GM23338 (cell line): ENCODE measurements around the gene PRKCQ. TPM values are rescaled to one million over a fixed set of nuclear protein-coding genes. Genes with fewer than 3 reads are reported as not detected.

Source experiments
- ATAC-seq: fragments of 200-7000 bp; cut with Tn5 transposase; 3 replicates; pipeline ENCODE4 v1.9.1; 2020
- DNase-seq: peaks from one replicate; pipeline ENCODE4 v3.0.0-alpha.2; 2015; ENCODE audit warnings: low spot score
- H2AFZ ChIP-seq: fragments of 200-600 bp; sonication (generic); 2 replicates; pipeline ENCODE4 v1.8.0; 2016; ENCODE audit warnings: antibody characterized with exemption, mild to moderate bottlenecking, moderate library complexity
- H3F3A ChIP-seq: fragments of 200-600 bp; sonication (generic); replicated peaks from 2 replicates; pipeline ENCODE4 v1.8.0; 2017; ENCODE audit warnings: antibody characterized with exemption, mixed run types, low read depth
- H3K27ac ChIP-seq: fragments of 200-600 bp; sonication (generic); 2 replicates; pipeline ENCODE4 v1.6.1; 2016; ENCODE audit warnings: low read depth
- H3K27me3 ChIP-seq: fragments of 200-600 bp; sonication (generic); 2 replicates; pipeline ENCODE4 v1.8.0; 2016; ENCODE audit warnings: mild to moderate bottlenecking, mixed run types, moderate library complexity; ENCODE audit not compliant: insufficient read depth
- H3K36me3 ChIP-seq: fragments of 200-600 bp; sonication (generic); 2 replicates; pipeline ENCODE4 v1.8.0; 2016; ENCODE audit warnings: mild to moderate bottlenecking; ENCODE audit not compliant: insufficient read depth
- H3K4me1 ChIP-seq: fragments of 200-600 bp; sonication (generic); 2 replicates; pipeline ENCODE4 v1.8.0; 2016; ENCODE audit warnings: mild to moderate bottlenecking, moderate library complexity; ENCODE audit not compliant: insufficient read depth
- H3K4me2 ChIP-seq: fragments of 200-600 bp; sonication (generic); 2 replicates; pipeline ENCODE4 v1.7.1; 2017; ENCODE audit warnings: mixed run types
- H3K4me3 ChIP-seq: fragments of 200-600 bp; sonication (generic); 2 replicates; pipeline ENCODE4 v1.6.1; 2016; ENCODE audit warnings: mixed run types
- H3K79me2 ChIP-seq: fragments of 200-600 bp; sonication (generic); replicated peaks from 2 replicates; pipeline ENCODE4 v1.8.0; 2017; ENCODE audit warnings: mild to moderate bottlenecking; ENCODE audit not compliant: insufficient read depth
- H3K9me2 ChIP-seq: fragments of 200-600 bp; sonication (generic); 2 replicates; pipeline ENCODE4 v1.8.0; 2017; ENCODE audit not compliant: insufficient read depth
- H4K20me1 ChIP-seq: fragments of 200-600 bp; sonication (generic); replicated peaks from 2 replicates; pipeline ENCODE4 v1.8.0; 2017; ENCODE audit warnings: mild to moderate bottlenecking; ENCODE audit not compliant: insufficient read depth
- H3K27ac Mint-ChIP-seq: 2 replicates; pipeline ENCODE4 v1.8.0; 2020; ENCODE audit warnings: inconsistent platforms, mild to moderate bottlenecking, moderate library complexity, mixed read lengths
- H3K27me3 Mint-ChIP-seq: 3 replicates; pipeline ENCODE4 v1.8.0; 2022; ENCODE audit warnings: low read depth, mild to moderate bottlenecking, moderate library complexity, mixed read lengths, inconsistent platforms; ENCODE audit not compliant: insufficient read depth, poor library complexity
- H3K36me3 Mint-ChIP-seq: 3 replicates; pipeline ENCODE4 v1.8.0; 2021; ENCODE audit warnings: low read depth, mild to moderate bottlenecking, inconsistent platforms, moderate library complexity, mixed read lengths
- H3K4me1 Mint-ChIP-seq: 3 replicates; pipeline ENCODE4 v1.8.0; 2020; ENCODE audit warnings: mild to moderate bottlenecking, inconsistent platforms, mixed read lengths
- H3K4me3 Mint-ChIP-seq: 3 replicates; pipeline ENCODE4 v1.8.0; 2021; ENCODE audit warnings: moderate library complexity, mild to moderate bottlenecking, inconsistent platforms, mixed read lengths
- H3K9me3 Mint-ChIP-seq: 3 replicates; pipeline ENCODE4 v1.8.0; 2020; ENCODE audit warnings: moderate library complexity, mild to moderate bottlenecking, inconsistent platforms, mixed read lengths
- CREB1 ChIP-seq: fragments of 250-450 bp; sonication (Bioruptor Pico); IDR thresholded peaks from 2 replicates; pipeline ENCODE4 v1.5.0; 2020; ENCODE audit warnings: low read depth, mild to moderate bottlenecking, moderate library complexity
- EZH2 ChIP-seq: fragments of 200-600 bp; sonication (generic); IDR thresholded peaks from one replicate; pipeline ENCODE4 v1.8.0; 2017; ENCODE audit warnings: antibody characterized with exemption, mild to moderate bottlenecking, low read depth; ENCODE audit not compliant: unreplicated experiment
- EZH2phosphoT487 ChIP-seq: fragments of 200-600 bp; sonication (generic); IDR thresholded peaks from one replicate; pipeline ENCODE4 v1.8.1; 2018; ENCODE audit warnings: antibody characterized with exemption; ENCODE audit not compliant: unreplicated experiment
- JUNB ChIP-seq: IDR thresholded peaks from one replicate; pipeline ENCODE4 v1.6.1; 2016; ENCODE audit warnings: antibody characterized with exemption; ENCODE audit not compliant: unreplicated experiment
- NANOG ChIP-seq: IDR thresholded peaks from 2 replicates; pipeline ENCODE4 v1.6.1; 2016; ENCODE audit warnings: antibody characterized with exemption, borderline replicate concordance
- POLR2AphosphoS5 ChIP-seq: IDR thresholded peaks from 2 replicates; pipeline ENCODE4 v1.6.1; 2016; ENCODE audit warnings: antibody characterized with exemption, low read depth
- STAT1 ChIP-seq: IDR thresholded peaks from one replicate; pipeline ENCODE4 v1.6.1; 2016; ENCODE audit warnings: antibody characterized with exemption; ENCODE audit not compliant: unreplicated experiment
- ZNF114 ChIP-seq: fragments of 250-450 bp; sonication (Bioruptor Pico); IDR thresholded peaks from 2 replicates; pipeline ENCODE4 v1.5.0; 2020; ENCODE audit warnings: mild to moderate bottlenecking, moderate library complexity
- ZNF331 ChIP-seq: fragments of 250-450 bp; sonication (Bioruptor Pico); IDR thresholded peaks from 2 replicates; pipeline ENCODE4 v1.5.0; 2020; ENCODE audit warnings: low read depth, mild to moderate bottlenecking, moderate library complexity
- polyA plus RNA-seq: library from polyadenylated mRNA; unstranded; fragments of >200 nt; fragmentation: Nextera tagmentation; extraction: Ambion mirVana; gene quantifications from 2 replicates; pipeline ENCODE4 v1.2.1, GENCODE V29; 2016
- total RNA-seq: library from RNA; depleted of rRNA; stranded (reverse); fragments of >200 nt; shearing (Covaris generic); gene quantifications from 2 replicates; pipeline ENCODE4 v1.2.3, GENCODE V29; 2014
- TF ChIP-seq, protein P1 (sequence below): fragments of 250-450 bp; sonication (Bioruptor Pico); IDR thresholded peaks from 2 replicates; pipeline ENCODE4 v1.5.0; 2020; ENCODE audit warnings: mild to moderate bottlenecking, moderate library complexity
- TF ChIP-seq, protein P2 (sequence below), 2 experiments: fragments of 200-600 bp in 1 of 2; sonication (generic) in 1 of 2; conservative IDR thresholded peaks; 2 replicates each; pipeline versions ENCODE4 v1.5.1 to v1.6.1; 2016 to 2017; ENCODE audit warnings: antibody characterized with exemption in 2 of 2, low read depth in 2 of 2, mild to moderate bottlenecking in 2 of 2, moderate library complexity in 1 of 2
- TF ChIP-seq, protein P3 (sequence below): IDR thresholded peaks from one replicate; pipeline ENCODE4 v1.6.1; 2018; ENCODE audit warnings: antibody characterized with exemption; ENCODE audit not compliant: unreplicated experiment
- TF ChIP-seq, protein P4 (sequence below): IDR thresholded peaks from 2 replicates; pipeline ENCODE4 v1.6.1; 2016; ENCODE audit warnings: antibody characterized with exemption

PRKCQ gene
- total and polyA plus RNA-seq, 2 experiments from 2014 or later = 12.6 to 28.5 TPM

DNA sequence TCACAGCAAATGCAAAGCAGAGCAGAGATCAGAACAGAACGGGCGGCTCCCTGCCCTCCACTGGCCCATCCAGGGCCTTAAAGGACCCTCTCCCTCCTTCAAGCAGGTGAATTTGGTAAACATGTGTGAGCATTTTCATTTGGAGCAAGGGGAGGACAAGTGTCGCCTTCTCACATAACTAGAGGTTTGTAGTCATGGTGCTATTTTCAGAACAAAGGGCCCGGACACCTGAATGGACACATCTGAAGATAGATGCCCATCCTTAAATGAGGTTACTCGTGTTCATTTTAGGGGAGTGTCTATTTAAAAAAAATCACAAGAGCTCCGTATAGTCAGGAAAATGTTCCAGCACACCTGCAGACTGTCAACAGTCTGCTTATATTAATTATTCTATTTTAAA lies 153.8 kb downstream of the PRKCQ start:
- H3K27me3 ChIP-seq = no peaks in the 10 kb centered on the region
- Mint-ChIP-seq H3K27ac (no peak overlapping the region), H3K27me3 (no peaks in the 10 kb centered on the region), H3K4me3 (no peak overlapping the region), H3K36me3 (peaks cover 9% of the 10 kb centered on the region; the same call in 1 of the 3 replicates), H3K9me3 (no peaks in the 10 kb centered on the region), H3K4me1 (no peaks in the 10 kb centered on the region)
- H3K4me1 ChIP-seq = no peaks in the 10 kb centered on the region
- peaks cover 4% of the 10 kb centered on the region; the same call in 1 of the 2 replicates for H3K9me2 ChIP-seq
- no peaks in the 10 kb centered on the region for H4K20me1 ChIP-seq
- no peaks in the 10 kb centered on the region for H3K36me3 ChIP-seq
- no peak for TF ChIP-seq ZNF114
- no peak for TF ChIP-seq CREB1
- no peak for TF ChIP-seq EZH2
- TF ChIP-seq STAT1 = no peak
- TF ChIP-seq, protein P1, sequence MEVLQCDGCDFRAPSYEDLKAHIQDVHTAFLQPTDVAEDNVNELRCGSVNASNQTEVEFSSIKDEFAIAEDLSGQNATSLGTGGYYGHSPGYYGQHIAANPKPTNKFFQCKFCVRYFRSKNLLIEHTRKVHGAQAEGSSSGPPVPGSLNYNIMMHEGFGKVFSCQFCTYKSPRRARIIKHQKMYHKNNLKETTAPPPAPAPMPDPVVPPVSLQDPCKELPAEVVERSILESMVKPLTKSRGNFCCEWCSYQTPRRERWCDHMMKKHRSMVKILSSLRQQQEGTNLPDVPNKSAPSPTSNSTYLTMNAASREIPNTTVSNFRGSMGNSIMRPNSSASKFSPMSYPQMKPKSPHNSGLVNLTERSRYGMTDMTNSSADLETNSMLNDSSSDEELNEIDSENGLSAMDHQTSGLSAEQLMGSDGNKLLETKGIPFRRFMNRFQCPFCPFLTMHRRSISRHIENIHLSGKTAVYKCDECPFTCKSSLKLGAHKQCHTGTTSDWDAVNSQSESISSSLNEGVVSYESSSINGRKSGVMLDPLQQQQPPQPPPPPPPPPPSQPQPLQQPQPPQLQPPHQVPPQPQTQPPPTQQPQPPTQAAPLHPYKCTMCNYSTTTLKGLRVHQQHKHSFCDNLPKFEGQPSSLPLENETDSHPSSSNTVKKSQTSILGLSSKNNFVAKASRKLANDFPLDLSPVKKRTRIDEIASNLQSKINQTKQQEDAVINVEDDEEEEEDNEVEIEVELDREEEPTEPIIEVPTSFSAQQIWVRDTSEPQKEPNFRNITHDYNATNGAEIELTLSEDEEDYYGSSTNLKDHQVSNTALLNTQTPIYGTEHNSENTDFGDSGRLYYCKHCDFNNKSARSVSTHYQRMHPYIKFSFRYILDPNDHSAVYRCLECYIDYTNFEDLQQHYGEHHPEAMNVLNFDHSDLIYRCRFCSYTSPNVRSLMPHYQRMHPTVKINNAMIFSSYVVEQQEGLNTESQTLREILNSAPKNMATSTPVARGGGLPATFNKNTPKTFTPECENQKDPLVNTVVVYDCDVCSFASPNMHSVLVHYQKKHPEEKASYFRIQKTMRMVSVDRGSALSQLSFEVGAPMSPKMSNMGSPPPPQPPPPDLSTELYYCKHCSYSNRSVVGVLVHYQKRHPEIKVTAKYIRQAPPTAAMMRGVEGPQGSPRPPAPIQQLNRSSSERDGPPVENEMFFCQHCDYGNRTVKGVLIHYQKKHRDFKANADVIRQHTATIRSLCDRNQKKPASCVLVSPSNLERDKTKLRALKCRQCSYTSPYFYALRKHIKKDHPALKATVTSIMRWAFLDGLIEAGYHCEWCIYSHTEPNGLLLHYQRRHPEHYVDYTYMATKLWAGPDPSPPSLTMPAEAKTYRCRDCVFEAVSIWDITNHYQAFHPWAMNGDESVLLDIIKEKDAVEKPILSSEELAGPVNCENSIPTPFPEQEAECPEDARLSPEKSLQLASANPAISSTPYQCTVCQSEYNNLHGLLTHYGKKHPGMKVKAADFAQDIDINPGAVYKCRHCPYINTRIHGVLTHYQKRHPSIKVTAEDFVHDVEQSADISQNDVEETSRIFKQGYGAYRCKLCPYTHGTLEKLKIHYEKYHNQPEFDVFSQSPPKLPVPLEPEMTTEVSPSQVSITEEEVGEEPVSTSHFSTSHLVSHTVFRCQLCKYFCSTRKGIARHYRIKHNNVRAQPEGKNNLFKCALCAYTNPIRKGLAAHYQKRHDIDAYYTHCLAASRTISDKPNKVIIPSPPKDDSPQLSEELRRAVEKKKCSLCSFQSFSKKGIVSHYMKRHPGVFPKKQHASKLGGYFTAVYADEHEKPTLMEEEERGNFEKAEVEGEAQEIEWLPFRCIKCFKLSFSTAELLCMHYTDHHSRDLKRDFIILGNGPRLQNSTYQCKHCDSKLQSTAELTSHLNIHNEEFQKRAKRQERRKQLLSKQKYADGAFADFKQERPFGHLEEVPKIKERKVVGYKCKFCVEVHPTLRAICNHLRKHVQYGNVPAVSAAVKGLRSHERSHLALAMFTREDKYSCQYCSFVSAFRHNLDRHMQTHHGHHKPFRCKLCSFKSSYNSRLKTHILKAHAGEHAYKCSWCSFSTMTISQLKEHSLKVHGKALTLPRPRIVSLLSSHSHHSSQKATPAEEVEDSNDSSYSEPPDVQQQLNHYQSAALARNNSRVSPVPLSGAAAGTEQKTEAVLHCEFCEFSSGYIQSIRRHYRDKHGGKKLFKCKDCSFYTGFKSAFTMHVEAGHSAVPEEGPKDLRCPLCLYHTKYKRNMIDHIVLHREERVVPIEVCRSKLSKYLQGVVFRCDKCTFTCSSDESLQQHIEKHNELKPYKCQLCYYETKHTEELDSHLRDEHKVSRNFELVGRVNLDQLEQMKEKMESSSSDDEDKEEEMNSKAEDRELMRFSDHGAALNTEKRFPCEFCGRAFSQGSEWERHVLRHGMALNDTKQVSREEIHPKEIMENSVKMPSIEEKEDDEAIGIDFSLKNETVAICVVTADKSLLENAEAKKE (CRISPR knock-in tag) = no peak
- TF ChIP-seq, protein P2, sequence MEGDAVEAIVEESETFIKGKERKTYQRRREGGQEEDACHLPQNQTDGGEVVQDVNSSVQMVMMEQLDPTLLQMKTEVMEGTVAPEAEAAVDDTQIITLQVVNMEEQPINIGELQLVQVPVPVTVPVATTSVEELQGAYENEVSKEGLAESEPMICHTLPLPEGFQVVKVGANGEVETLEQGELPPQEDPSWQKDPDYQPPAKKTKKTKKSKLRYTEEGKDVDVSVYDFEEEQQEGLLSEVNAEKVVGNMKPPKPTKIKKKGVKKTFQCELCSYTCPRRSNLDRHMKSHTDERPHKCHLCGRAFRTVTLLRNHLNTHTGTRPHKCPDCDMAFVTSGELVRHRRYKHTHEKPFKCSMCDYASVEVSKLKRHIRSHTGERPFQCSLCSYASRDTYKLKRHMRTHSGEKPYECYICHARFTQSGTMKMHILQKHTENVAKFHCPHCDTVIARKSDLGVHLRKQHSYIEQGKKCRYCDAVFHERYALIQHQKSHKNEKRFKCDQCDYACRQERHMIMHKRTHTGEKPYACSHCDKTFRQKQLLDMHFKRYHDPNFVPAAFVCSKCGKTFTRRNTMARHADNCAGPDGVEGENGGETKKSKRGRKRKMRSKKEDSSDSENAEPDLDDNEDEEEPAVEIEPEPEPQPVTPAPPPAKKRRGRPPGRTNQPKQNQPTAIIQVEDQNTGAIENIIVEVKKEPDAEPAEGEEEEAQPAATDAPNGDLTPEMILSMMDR (conservative IDR thresholded peaks at IDR 0.05; ENCODE audit: low read depth in 2 of 2) = no peak
- TF ChIP-seq ZNF331 (CRISPR knock-in tag) = no peak
- no peak for TF ChIP-seq POLR2AphosphoS5
- TF ChIP-seq, protein P3, sequence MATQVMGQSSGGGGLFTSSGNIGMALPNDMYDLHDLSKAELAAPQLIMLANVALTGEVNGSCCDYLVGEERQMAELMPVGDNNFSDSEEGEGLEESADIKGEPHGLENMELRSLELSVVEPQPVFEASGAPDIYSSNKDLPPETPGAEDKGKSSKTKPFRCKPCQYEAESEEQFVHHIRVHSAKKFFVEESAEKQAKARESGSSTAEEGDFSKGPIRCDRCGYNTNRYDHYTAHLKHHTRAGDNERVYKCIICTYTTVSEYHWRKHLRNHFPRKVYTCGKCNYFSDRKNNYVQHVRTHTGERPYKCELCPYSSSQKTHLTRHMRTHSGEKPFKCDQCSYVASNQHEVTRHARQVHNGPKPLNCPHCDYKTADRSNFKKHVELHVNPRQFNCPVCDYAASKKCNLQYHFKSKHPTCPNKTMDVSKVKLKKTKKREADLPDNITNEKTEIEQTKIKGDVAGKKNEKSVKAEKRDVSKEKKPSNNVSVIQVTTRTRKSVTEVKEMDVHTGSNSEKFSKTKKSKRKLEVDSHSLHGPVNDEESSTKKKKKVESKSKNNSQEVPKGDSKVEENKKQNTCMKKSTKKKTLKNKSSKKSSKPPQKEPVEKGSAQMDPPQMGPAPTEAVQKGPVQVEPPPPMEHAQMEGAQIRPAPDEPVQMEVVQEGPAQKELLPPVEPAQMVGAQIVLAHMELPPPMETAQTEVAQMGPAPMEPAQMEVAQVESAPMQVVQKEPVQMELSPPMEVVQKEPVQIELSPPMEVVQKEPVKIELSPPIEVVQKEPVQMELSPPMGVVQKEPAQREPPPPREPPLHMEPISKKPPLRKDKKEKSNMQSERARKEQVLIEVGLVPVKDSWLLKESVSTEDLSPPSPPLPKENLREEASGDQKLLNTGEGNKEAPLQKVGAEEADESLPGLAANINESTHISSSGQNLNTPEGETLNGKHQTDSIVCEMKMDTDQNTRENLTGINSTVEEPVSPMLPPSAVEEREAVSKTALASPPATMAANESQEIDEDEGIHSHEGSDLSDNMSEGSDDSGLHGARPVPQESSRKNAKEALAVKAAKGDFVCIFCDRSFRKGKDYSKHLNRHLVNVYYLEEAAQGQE = no peak
- TF ChIP-seq, protein P4, sequence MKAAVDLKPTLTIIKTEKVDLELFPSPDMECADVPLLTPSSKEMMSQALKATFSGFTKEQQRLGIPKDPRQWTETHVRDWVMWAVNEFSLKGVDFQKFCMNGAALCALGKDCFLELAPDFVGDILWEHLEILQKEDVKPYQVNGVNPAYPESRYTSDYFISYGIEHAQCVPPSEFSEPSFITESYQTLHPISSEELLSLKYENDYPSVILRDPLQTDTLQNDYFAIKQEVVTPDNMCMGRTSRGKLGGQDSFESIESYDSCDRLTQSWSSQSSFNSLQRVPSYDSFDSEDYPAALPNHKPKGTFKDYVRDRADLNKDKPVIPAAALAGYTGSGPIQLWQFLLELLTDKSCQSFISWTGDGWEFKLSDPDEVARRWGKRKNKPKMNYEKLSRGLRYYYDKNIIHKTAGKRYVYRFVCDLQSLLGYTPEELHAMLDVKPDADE = no peak
- no peak for TF ChIP-seq JUNB
- TF ChIP-seq EZH2phosphoT487 = no peak
- TF ChIP-seq NANOG = no peak
- DNase-seq (no peak), ATAC-seq (no peak)
- H3F3A ChIP-seq = no peaks in the 10 kb centered on the region
- H3K4me3 ChIP-seq = no peak overlapping the region
- no peak overlapping the region for H3K27ac ChIP-seq
- no peaks in the 10 kb centered on the region for H3K79me2 ChIP-seq
- no peak overlapping the region for H3K4me2 ChIP-seq
- H2AFZ ChIP-seq = no peak overlapping the region
